MM.1S (cell line): ENCODE results near the gene BEX3.

ENCODE experiments used
- EZH2phosphoT487 ChIP-seq: fragments of 300-600 bp; sonication (generic); IDR thresholded peaks from 2 replicates; pipeline ENCODE4 v1.6.1; 2018; ENCODE audit warnings: antibody characterized with exemption, low read length
- TF ChIP-seq, protein P1 (sequence below): fragments of 300-600 bp; sonication (generic); IDR thresholded peaks from 2 replicates; pipeline ENCODE4 v1.5.1; 2016; ENCODE audit warnings: antibody characterized with exemption, low read length, mixed read lengths

DNA sequence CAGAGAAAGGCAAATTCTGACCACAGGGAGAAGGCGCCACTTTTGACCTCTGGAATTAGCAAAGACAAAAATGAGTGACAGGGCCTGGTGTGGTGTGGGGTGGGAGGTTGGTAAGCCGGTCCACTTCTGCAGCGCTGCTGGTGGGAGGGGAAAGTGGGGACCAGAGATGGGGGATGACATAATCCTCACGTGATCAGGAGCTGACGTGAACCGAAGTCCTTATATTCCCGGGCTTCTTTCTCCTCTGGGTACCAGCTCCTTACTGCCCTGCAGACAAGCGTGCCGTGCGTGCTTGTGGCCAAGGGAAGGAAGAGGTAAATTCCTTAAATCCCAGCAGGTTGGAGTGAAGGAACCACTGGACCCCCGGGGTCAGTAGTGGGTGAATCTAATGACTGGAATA lies 46.3 kb upstream of the BEX3 start, which contains the start of gene TCEAL7:
- TF ChIP-seq, protein P1, sequence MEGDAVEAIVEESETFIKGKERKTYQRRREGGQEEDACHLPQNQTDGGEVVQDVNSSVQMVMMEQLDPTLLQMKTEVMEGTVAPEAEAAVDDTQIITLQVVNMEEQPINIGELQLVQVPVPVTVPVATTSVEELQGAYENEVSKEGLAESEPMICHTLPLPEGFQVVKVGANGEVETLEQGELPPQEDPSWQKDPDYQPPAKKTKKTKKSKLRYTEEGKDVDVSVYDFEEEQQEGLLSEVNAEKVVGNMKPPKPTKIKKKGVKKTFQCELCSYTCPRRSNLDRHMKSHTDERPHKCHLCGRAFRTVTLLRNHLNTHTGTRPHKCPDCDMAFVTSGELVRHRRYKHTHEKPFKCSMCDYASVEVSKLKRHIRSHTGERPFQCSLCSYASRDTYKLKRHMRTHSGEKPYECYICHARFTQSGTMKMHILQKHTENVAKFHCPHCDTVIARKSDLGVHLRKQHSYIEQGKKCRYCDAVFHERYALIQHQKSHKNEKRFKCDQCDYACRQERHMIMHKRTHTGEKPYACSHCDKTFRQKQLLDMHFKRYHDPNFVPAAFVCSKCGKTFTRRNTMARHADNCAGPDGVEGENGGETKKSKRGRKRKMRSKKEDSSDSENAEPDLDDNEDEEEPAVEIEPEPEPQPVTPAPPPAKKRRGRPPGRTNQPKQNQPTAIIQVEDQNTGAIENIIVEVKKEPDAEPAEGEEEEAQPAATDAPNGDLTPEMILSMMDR: no peak
- no peak for TF ChIP-seq EZH2phosphoT487
